ENCODE data around the gene ADRA2C.

DNA sequence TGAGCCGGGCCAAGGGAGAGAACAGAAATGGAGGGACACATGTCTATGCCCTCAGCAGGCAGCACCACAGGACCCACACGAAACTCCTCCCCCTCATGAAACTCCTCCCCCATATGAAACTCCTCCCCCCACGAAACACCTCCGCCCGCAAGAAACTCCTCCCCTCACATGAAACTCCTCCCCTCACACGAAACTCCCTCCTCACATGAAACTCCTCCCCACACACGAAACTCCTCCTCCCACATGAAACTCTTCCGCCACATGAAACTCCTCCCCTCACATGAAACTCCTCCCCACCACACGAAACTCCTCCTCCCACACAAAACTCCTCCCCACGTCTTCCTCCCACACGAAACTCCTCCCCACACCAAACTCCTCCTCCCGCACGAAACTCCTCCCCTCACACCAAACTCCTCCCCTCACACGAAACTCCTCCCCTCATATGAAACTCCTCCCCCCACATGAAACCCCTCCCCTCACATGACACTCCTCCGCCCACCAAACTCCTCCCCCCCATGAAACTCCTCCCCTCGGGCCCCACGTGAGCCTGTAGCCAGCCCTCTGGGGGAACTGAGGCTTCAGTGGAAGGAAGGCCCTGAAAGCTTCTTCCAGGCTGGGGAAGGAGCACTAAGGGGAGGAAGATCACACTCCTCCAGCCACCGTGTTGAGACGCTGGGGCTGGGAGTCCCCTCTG, 15.2 kb downstream of the ADRA2C start:
- TF ChIP-seq, protein P1, sequence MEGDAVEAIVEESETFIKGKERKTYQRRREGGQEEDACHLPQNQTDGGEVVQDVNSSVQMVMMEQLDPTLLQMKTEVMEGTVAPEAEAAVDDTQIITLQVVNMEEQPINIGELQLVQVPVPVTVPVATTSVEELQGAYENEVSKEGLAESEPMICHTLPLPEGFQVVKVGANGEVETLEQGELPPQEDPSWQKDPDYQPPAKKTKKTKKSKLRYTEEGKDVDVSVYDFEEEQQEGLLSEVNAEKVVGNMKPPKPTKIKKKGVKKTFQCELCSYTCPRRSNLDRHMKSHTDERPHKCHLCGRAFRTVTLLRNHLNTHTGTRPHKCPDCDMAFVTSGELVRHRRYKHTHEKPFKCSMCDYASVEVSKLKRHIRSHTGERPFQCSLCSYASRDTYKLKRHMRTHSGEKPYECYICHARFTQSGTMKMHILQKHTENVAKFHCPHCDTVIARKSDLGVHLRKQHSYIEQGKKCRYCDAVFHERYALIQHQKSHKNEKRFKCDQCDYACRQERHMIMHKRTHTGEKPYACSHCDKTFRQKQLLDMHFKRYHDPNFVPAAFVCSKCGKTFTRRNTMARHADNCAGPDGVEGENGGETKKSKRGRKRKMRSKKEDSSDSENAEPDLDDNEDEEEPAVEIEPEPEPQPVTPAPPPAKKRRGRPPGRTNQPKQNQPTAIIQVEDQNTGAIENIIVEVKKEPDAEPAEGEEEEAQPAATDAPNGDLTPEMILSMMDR (IDR thresholded peaks at IDR 0.05; ENCODE audit: insufficient read depth, low read length, poor library complexity, severe bottlenecking) = no peak
- TF ChIP-seq EZH2phosphoT487 (conservative IDR thresholded peaks at IDR 0.05; ENCODE audit: low read length) = no peak

Data from SU-DHL-6 (cell line).